Measurements from ENCODE around the gene RGSL1. TPM values are rescaled to one million over a fixed set of nuclear protein-coding genes. Genes with fewer than 3 reads are reported as not detected.

Gene RGSL1
- total and polyA plus RNA-seq, 2 donors (not counting 1 experiment from before 2014, with no cell fraction given), result not detected

GRCh38 chr1:182408435-182409075 lies 41.4 kb upstream of the RGSL1 start:
- TF ChIP-seq EZH2 (IDR thresholded peaks at IDR 0.05; ENCODE audit: low read length, missing control alignments) (no peak), CTCF (conservative IDR thresholded peaks at IDR 0.05 in 1 of 2, IDR thresholded peaks at IDR 0.05 in 1 of 2; ENCODE audit: low read depth in 1 of 2, low read length in 2 of 2) (no peak)
- no peak for DNase-seq (ENCODE audit: low read depth in 2 of 2)
- Histone ChIP-seq H3K27me3 (ENCODE audit: control insufficient read depth, insufficient read depth, low read length) (no peaks in the 10 kb centered on the region), H3K27ac (ENCODE audit: insufficient read depth, low read length) (no peak overlapping the region), H3K79me2 (ENCODE audit: control insufficient read depth, insufficient read depth, low read length) (no peaks in the 10 kb centered on the region), H3K9me3 (ENCODE audit: control insufficient read depth, insufficient read depth, low read depth, low read length) (no peaks in the 10 kb centered on the region), H3K9ac (ENCODE audit: insufficient read depth, low read length) (no peak overlapping the region), H3K4me3 (replicated peaks in 1 of 4; ENCODE audit: control extremely low read depth in 1 of 4, insufficient read depth in 1 of 4, low read depth in 3 of 4, low read length in 4 of 4) (no peak overlapping the region), H2AFZ (ENCODE audit: low read length) (no peak overlapping the region), H4K20me1 (ENCODE audit: control insufficient read depth, extremely low read depth, insufficient read depth, low read length) (no peaks in the 10 kb centered on the region), H3K4me2 (ENCODE audit: extremely low read depth, insufficient read depth, low read length) (no peak overlapping the region), H3K36me3 (ENCODE audit: control insufficient read depth, insufficient read depth, low read length) (no peaks in the 10 kb centered on the region), H3K4me1 (ENCODE audit: control insufficient read depth, extremely low read depth, insufficient read depth, low read length) (no peaks in the 10 kb centered on the region)

GRCh38 chr1:182410138-182410537 lies 39.8 kb upstream of the RGSL1 start:
- no peak overlapping the region for H3K4me2 ChIP-seq (ENCODE audit: extremely low read depth, insufficient read depth, low read length)
- no peak overlapping the region for H3K27ac ChIP-seq (ENCODE audit: insufficient read depth, low read length)
- H2AFZ ChIP-seq (ENCODE audit: low read length), result no peak overlapping the region
- H3K9me3 ChIP-seq (ENCODE audit: control insufficient read depth, insufficient read depth, low read depth, low read length), result no peaks in the 10 kb centered on the region
- H3K9ac ChIP-seq (ENCODE audit: insufficient read depth, low read length), result no peak overlapping the region
- no peak for DNase-seq (ENCODE audit: low read depth in 2 of 2)
- H3K4me3 ChIP-seq (replicated peaks in 1 of 4; ENCODE audit: control extremely low read depth in 1 of 4, insufficient read depth in 1 of 4, low read depth in 3 of 4, low read length in 4 of 4), result no peak overlapping the region
- no peaks in the 10 kb centered on the region for H4K20me1 ChIP-seq (ENCODE audit: control insufficient read depth, extremely low read depth, insufficient read depth, low read length)
- no peaks in the 10 kb centered on the region for H3K4me1 ChIP-seq (ENCODE audit: control insufficient read depth, extremely low read depth, insufficient read depth, low read length)
- no peaks in the 10 kb centered on the region for H3K79me2 ChIP-seq (ENCODE audit: control insufficient read depth, insufficient read depth, low read length)
- no peaks in the 10 kb centered on the region for H3K27me3 ChIP-seq (ENCODE audit: control insufficient read depth, insufficient read depth, low read length)
- TF ChIP-seq EZH2 (IDR thresholded peaks at IDR 0.05; ENCODE audit: low read length, missing control alignments) (no peak), CTCF (conservative IDR thresholded peaks at IDR 0.05 in 1 of 2, IDR thresholded peaks at IDR 0.05 in 1 of 2; ENCODE audit: low read depth in 1 of 2, low read length in 2 of 2) (no peak)
- no peaks in the 10 kb centered on the region for H3K36me3 ChIP-seq (ENCODE audit: control insufficient read depth, insufficient read depth, low read length)

- no peak for DNase-seq (ENCODE audit: low read depth in 2 of 2)
- no peaks in the 10 kb centered on the region for H4K20me1 ChIP-seq (ENCODE audit: control insufficient read depth, extremely low read depth, insufficient read depth, low read length)
- no peak overlapping the region for H3K9ac ChIP-seq (ENCODE audit: insufficient read depth, low read length)
- H3K9me3 ChIP-seq (ENCODE audit: control insufficient read depth, insufficient read depth, low read depth, low read length), result no peaks in the 10 kb centered on the region
- H3K4me2 ChIP-seq (ENCODE audit: extremely low read depth, insufficient read depth, low read length), result no peak overlapping the region
- H3K4me1 ChIP-seq (ENCODE audit: control insufficient read depth, extremely low read depth, insufficient read depth, low read length), result no peaks in the 10 kb centered on the region
- H3K36me3 ChIP-seq (ENCODE audit: control insufficient read depth, insufficient read depth, low read length), result no peaks in the 10 kb centered on the region
- H3K4me3 ChIP-seq (replicated peaks in 1 of 4; ENCODE audit: control extremely low read depth in 1 of 4, insufficient read depth in 1 of 4, low read depth in 3 of 4, low read length in 4 of 4), result no peak overlapping the region
- no peaks in the 10 kb centered on the region for H3K27me3 ChIP-seq (ENCODE audit: control insufficient read depth, insufficient read depth, low read length)
- H3K27ac ChIP-seq (ENCODE audit: insufficient read depth, low read length), result no peak overlapping the region
- TF ChIP-seq CTCF (conservative IDR thresholded peaks at IDR 0.05 in 1 of 2, IDR thresholded peaks at IDR 0.05 in 1 of 2; ENCODE audit: low read depth in 1 of 2, low read length in 2 of 2), result no peak
- no peak for TF ChIP-seq EZH2 (IDR thresholded peaks at IDR 0.05; ENCODE audit: low read length, missing control alignments)
- H2AFZ ChIP-seq (ENCODE audit: low read length), result no peak overlapping the region
- no peaks in the 10 kb centered on the region for H3K79me2 ChIP-seq (ENCODE audit: control insufficient read depth, insufficient read depth, low read length)
Measured at GRCh38 chr1:182410620-182411273, 39.2 kb upstream of the RGSL1 start.

All from fibroblast of lung (primary cell).